ENCODE measurements around the gene GCN1. TPM values are rescaled to one million over a fixed set of nuclear protein-coding genes. Genes with fewer than 3 reads are reported as not detected.

GCN1 gene
- total and polyA plus RNA-seq, 4 donors: 6.4 to 89.8 (median 48.6) TPM

GRCh38 chr12:120131116-120131515, 63.4 kb downstream of the GCN1 start:
- ATAC-seq (ENCODE audit: low FRiP score) (no peak), DNase-seq (no peak)
- Histone ChIP-seq H3K4me3 (ENCODE audit: low read length in 2 of 2) (no peak overlapping the region), H3K9me3 (ENCODE audit: control insufficient read depth, low read length) (no peaks in the 10 kb centered on the region), H3K27ac (ENCODE audit: low read depth in 1 of 2, low read length in 2 of 2) (no peak overlapping the region), H3K4me1 (ENCODE audit: control insufficient read depth in 1 of 2, insufficient read depth in 2 of 2, low read length in 2 of 2) (no peaks in the 10 kb centered on the region), H3K27me3 (ENCODE audit: control insufficient read depth in 1 of 2, insufficient read depth in 2 of 2, low read length in 1 of 2) (no peaks in the 10 kb centered on the region), H3K36me3 (ENCODE audit: control insufficient read depth in 1 of 2, insufficient read depth in 2 of 2, low read length in 1 of 2) (peaks cover 4 to 14% of the 10 kb centered on the region in 2 donors)
- intact Hi-C loops (cut with DNase I): no loop called here
- WGBS, 2 donors: 94% methylated on average over 15 of the region's 15 CpGs

- Histone ChIP-seq H3K27ac (ENCODE audit: low read depth in 1 of 2, low read length in 2 of 2) (no peak overlapping the region), H3K4me1 (ENCODE audit: control insufficient read depth in 1 of 2, insufficient read depth in 2 of 2, low read length in 2 of 2) (no peaks in the 10 kb centered on the region), H3K27me3 (ENCODE audit: control insufficient read depth in 1 of 2, insufficient read depth in 2 of 2, low read length in 1 of 2) (no peaks in the 10 kb centered on the region), H3K9me3 (ENCODE audit: control insufficient read depth, low read length) (no peaks in the 10 kb centered on the region), H3K36me3 (ENCODE audit: control insufficient read depth in 1 of 2, insufficient read depth in 2 of 2, low read length in 1 of 2) (peaks cover 4 to 13% of the 10 kb centered on the region in 2 donors), H3K4me3 (ENCODE audit: low read length in 2 of 2) (no peak overlapping the region)
- DNase-seq (no peak), ATAC-seq (ENCODE audit: low FRiP score) (no peak)
- intact Hi-C loops (cut with DNase I): no loop called here
- WGBS, 2 donors: 84 to 85% methylated on average over 6 of the region's 6 CpGs
Observed at GRCh38 chr12:120130011-120130410, 64.5 kb downstream of the GCN1 start.

- H3K36me3 ChIP-seq (ENCODE audit: control insufficient read depth in 1 of 2, insufficient read depth in 2 of 2, low read length in 1 of 2): peaks cover 0 to 5% of the 10 kb centered on the region in 2 donors
- peak; percentile 59 for ATAC-seq (ENCODE audit: low FRiP score)
- 55 to 60% methylated on average over 2 of the region's 2 CpGs for WGBS, 2 donors
- H3K4me3 ChIP-seq (ENCODE audit: low read length in 2 of 2): no peak overlapping the region
- intact Hi-C loops (cut with DNase I): no loop called here
- no peaks in the 10 kb centered on the region for H3K4me1 ChIP-seq (ENCODE audit: control insufficient read depth in 1 of 2, insufficient read depth in 2 of 2, low read length in 2 of 2)
- DNase-seq: peak in 1 of 2 donors; percentile 85
- no peaks in the 10 kb centered on the region for H3K27me3 ChIP-seq (ENCODE audit: control insufficient read depth in 1 of 2, insufficient read depth in 2 of 2, low read length in 1 of 2)
- no peak overlapping the region for H3K27ac ChIP-seq (ENCODE audit: low read depth in 1 of 2, low read length in 2 of 2)
- no peaks in the 10 kb centered on the region for H3K9me3 ChIP-seq (ENCODE audit: control insufficient read depth, low read length)
Observed at GRCh38 chr12:120126635-120127005, 67.9 kb downstream of the GCN1 start.

GRCh38 chr12:120125792-120126634, 68.5 kb downstream of the GCN1 start:
- peaks cover 0 to 5% of the 10 kb centered on the region in 2 donors for H3K36me3 ChIP-seq (ENCODE audit: control insufficient read depth in 1 of 2, insufficient read depth in 2 of 2, low read length in 1 of 2)
- WGBS, 2 donors: 66 to 77% methylated on average over 6 of the region's 6 CpGs
- H3K27me3 ChIP-seq (ENCODE audit: control insufficient read depth in 1 of 2, insufficient read depth in 2 of 2, low read length in 1 of 2): no peaks in the 10 kb centered on the region
- no peaks in the 10 kb centered on the region for H3K9me3 ChIP-seq (ENCODE audit: control insufficient read depth, low read length)
- H3K4me1 ChIP-seq (ENCODE audit: control insufficient read depth in 1 of 2, insufficient read depth in 2 of 2, low read length in 2 of 2): no peaks in the 10 kb centered on the region
- intact Hi-C loops (cut with DNase I): no loop called here
- no peak for DNase-seq
- H3K4me3 ChIP-seq (ENCODE audit: low read length in 2 of 2): no peak overlapping the region
- no peak overlapping the region for H3K27ac ChIP-seq (ENCODE audit: low read depth in 1 of 2, low read length in 2 of 2)
- ATAC-seq (ENCODE audit: low FRiP score): no peak

- peaks cover 0 to 5% of the 10 kb centered on the region in 2 donors for H3K36me3 ChIP-seq (ENCODE audit: control insufficient read depth in 1 of 2, insufficient read depth in 2 of 2, low read length in 1 of 2)
- intact Hi-C loops (cut with DNase I): no loop called here
- DNase-seq (no peak), ATAC-seq (ENCODE audit: low FRiP score) (no peak)
- no peaks in the 10 kb centered on the region for H3K27me3 ChIP-seq (ENCODE audit: control insufficient read depth in 1 of 2, insufficient read depth in 2 of 2, low read length in 1 of 2)
- H3K27ac ChIP-seq (ENCODE audit: low read depth in 1 of 2, low read length in 2 of 2): no peak overlapping the region
- WGBS, 2 donors: 84 to 87% methylated on average over 4 of the region's 4 CpGs
- H3K9me3 ChIP-seq (ENCODE audit: control insufficient read depth, low read length): no peaks in the 10 kb centered on the region
- H3K4me1 ChIP-seq (ENCODE audit: control insufficient read depth in 1 of 2, insufficient read depth in 2 of 2, low read length in 2 of 2): no peaks in the 10 kb centered on the region
- H3K4me3 ChIP-seq (ENCODE audit: low read length in 2 of 2): no peak overlapping the region
Observed at GRCh38 chr12:120125029-120125428, 69.5 kb downstream of the GCN1 start.

GRCh38 chr12:120121766-120122293, 72.7 kb downstream of the GCN1 start:
- ATAC-seq (ENCODE audit: low FRiP score): no peak
- H3K9me3 ChIP-seq (ENCODE audit: control insufficient read depth, low read length): no peaks in the 10 kb centered on the region
- no peaks in the 10 kb centered on the region for H3K27me3 ChIP-seq (ENCODE audit: control insufficient read depth in 1 of 2, insufficient read depth in 2 of 2, low read length in 1 of 2)
- WGBS, 2 donors: 67 to 72% methylated on average over 4 of the region's 4 CpGs
- no peak overlapping the region for H3K4me3 ChIP-seq (ENCODE audit: low read length in 2 of 2)
- intact Hi-C loops (cut with DNase I): no loop called here
- no peaks in the 10 kb centered on the region for H3K36me3 ChIP-seq (ENCODE audit: control insufficient read depth in 1 of 2, insufficient read depth in 2 of 2, low read length in 1 of 2)
- DNase-seq: no peak
- peaks cover 0 to 2% of the 10 kb centered on the region in 2 donors for H3K4me1 ChIP-seq (ENCODE audit: control insufficient read depth in 1 of 2, insufficient read depth in 2 of 2, low read length in 2 of 2)
- no peak overlapping the region for H3K27ac ChIP-seq (ENCODE audit: low read depth in 1 of 2, low read length in 2 of 2)

- no peak overlapping the region for H3K4me3 ChIP-seq (ENCODE audit: low read length in 2 of 2)
- H3K27me3 ChIP-seq (ENCODE audit: control insufficient read depth in 1 of 2, insufficient read depth in 2 of 2, low read length in 1 of 2): no peaks in the 10 kb centered on the region
- 67 to 77% methylated on average over 2 of the region's 2 CpGs for WGBS, 2 donors
- no peak for ATAC-seq (ENCODE audit: low FRiP score)
- peaks cover 0 to 2% of the 10 kb centered on the region in 2 donors for H3K4me1 ChIP-seq (ENCODE audit: control insufficient read depth in 1 of 2, insufficient read depth in 2 of 2, low read length in 2 of 2)
- H3K27ac ChIP-seq (ENCODE audit: low read depth in 1 of 2, low read length in 2 of 2): no peak overlapping the region
- H3K9me3 ChIP-seq (ENCODE audit: control insufficient read depth, low read length): no peaks in the 10 kb centered on the region
- no peaks in the 10 kb centered on the region for H3K36me3 ChIP-seq (ENCODE audit: control insufficient read depth in 1 of 2, insufficient read depth in 2 of 2, low read length in 1 of 2)
- intact Hi-C loops (cut with DNase I): no loop called here
- DNase-seq: no peak
Observed at GRCh38 chr12:120121343-120121742, 73.2 kb downstream of the GCN1 start.

- Histone ChIP-seq H3K4me3 (ENCODE audit: low read length in 2 of 2) (no peak overlapping the region), H3K27ac (ENCODE audit: low read depth in 1 of 2, low read length in 2 of 2) (no peak overlapping the region), H3K9me3 (ENCODE audit: control insufficient read depth, low read length) (no peaks in the 10 kb centered on the region), H3K36me3 (ENCODE audit: control insufficient read depth in 1 of 2, insufficient read depth in 2 of 2, low read length in 1 of 2) (no peaks in the 10 kb centered on the region), H3K4me1 (ENCODE audit: control insufficient read depth in 1 of 2, insufficient read depth in 2 of 2, low read length in 2 of 2) (peaks cover 5 to 10% of the 10 kb centered on the region in 2 donors), H3K27me3 (ENCODE audit: control insufficient read depth in 1 of 2, insufficient read depth in 2 of 2, low read length in 1 of 2) (no peaks in the 10 kb centered on the region)
- ATAC-seq (ENCODE audit: low FRiP score) (no peak), DNase-seq (no peak)
- intact Hi-C loops (cut with DNase I): no loop called here
- 85 to 87% methylated on average over 9 of the region's 9 CpGs for WGBS, 2 donors
Observed at GRCh38 chr12:120119271-120119973, 75.1 kb downstream of the GCN1 start.
